ENCODE measurements around the gene ZNF662. TPM values are rescaled to one million over a fixed set of nuclear protein-coding genes. Genes with fewer than 3 reads are reported as not detected.

ZNF662 gene
- total RNA-seq, 1 donor from 2014 or later: 2.7 TPM

GRCh38 chr3:42875325-42876151 is 30.4 kb upstream of the ZNF662 start, which contains the start of gene CYP8B1:
Gene CYP8B1 (minus strand): TSS chr3:42875879. CDS start chr3:42875816, 63 bp downstream.
- Histone ChIP-seq H3K9me3 (replicated peaks) (no peaks in the 10 kb centered on the region), H3K4me3 (no peak within 1 kb of the TSS), H3K4me1 (peaks cover 20% of the 10 kb centered on the region), H3K36me3 (no peaks in the 10 kb centered on the region), H3K27ac (replicated peaks) (no peak within 1 kb of the TSS), H3K27me3 (ENCODE audit: low read depth) (no peaks in the 10 kb centered on the region)
- intact Hi-C loops (cut with micrococcal nuclease): no loop called here
- no peak for TF ChIP-seq CTCF (IDR thresholded peaks at IDR 0.05; ENCODE audit: borderline replicate concordance)
- no peak for DNase-seq

DNA sequence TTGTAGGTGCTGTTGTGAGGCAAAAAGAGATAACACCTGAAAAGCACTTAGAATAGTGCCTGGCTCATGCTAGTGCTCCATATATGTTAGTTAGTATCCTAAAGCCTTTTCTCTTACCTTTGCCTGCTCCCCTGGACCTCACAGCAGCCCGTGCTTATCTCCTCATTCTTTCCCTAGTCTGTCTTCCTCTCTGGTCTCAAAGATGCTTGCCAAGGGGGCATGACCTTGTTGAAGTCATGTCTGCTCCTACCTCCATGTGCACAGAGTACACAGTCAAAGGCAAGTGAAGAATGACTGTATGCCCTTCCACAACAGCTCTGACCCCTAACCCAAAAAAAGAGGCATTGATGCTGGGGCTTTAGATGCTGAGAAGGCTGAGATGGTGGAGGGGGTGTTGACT is 29.5 kb upstream of the ZNF662 start:
- H3K36me3 ChIP-seq: no peaks in the 10 kb centered on the region
- peaks cover 22% of the 10 kb centered on the region for H3K4me1 ChIP-seq
- no peak overlapping the region for H3K4me3 ChIP-seq
- no peak for TF ChIP-seq CTCF (IDR thresholded peaks at IDR 0.05; ENCODE audit: borderline replicate concordance)
- H3K9me3 ChIP-seq (replicated peaks): no peaks in the 10 kb centered on the region
- H3K27me3 ChIP-seq (ENCODE audit: low read depth): no peaks in the 10 kb centered on the region
- no peak overlapping the region for H3K27ac ChIP-seq (replicated peaks)
- DNase-seq: no peak
- intact Hi-C loops (cut with micrococcal nuclease): no loop called here

GRCh38 chr3:42876940-42877720 is 28.8 kb upstream of the ZNF662 start:
- no peak for TF ChIP-seq CTCF (IDR thresholded peaks at IDR 0.05; ENCODE audit: borderline replicate concordance)
- peaks cover 17% of the 10 kb centered on the region for H3K4me1 ChIP-seq
- no peak overlapping the region for H3K27ac ChIP-seq (replicated peaks)
- H3K4me3 ChIP-seq: no peak overlapping the region
- H3K36me3 ChIP-seq: no peaks in the 10 kb centered on the region
- no peak for DNase-seq
- no peaks in the 10 kb centered on the region for H3K27me3 ChIP-seq (ENCODE audit: low read depth)
- no peaks in the 10 kb centered on the region for H3K9me3 ChIP-seq (replicated peaks)
- intact Hi-C loops (cut with micrococcal nuclease): no loop called here

DNA sequence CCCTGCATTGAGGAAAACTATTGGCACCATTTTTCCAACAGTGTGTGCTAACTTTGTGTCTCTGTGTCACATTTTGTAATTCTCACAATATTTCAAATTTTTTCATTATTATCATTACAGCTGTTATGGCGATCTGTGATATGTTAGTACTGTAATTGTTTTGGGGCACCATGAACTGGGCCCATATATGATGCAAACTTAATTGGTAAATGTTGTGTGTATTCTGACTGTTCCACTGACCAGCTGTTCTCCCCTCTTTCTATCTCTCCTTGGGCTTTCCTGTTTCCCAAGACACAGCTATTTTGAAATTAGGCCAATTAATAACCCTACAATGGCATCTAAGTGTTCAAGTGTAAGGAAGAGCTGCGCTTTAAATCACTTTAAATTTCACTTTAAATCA is 28.1 kb upstream of the ZNF662 start:
- no peaks in the 10 kb centered on the region for H3K27me3 ChIP-seq (ENCODE audit: low read depth)
- no peaks in the 10 kb centered on the region for H3K9me3 ChIP-seq (replicated peaks)
- peaks cover 12% of the 10 kb centered on the region for H3K4me1 ChIP-seq
- H3K27ac ChIP-seq (replicated peaks): no peak overlapping the region
- no peak for DNase-seq
- H3K36me3 ChIP-seq: no peaks in the 10 kb centered on the region
- intact Hi-C loops (cut with micrococcal nuclease): no loop called here
- TF ChIP-seq CTCF (IDR thresholded peaks at IDR 0.05; ENCODE audit: borderline replicate concordance): no peak
- no peak overlapping the region for H3K4me3 ChIP-seq

DNA sequence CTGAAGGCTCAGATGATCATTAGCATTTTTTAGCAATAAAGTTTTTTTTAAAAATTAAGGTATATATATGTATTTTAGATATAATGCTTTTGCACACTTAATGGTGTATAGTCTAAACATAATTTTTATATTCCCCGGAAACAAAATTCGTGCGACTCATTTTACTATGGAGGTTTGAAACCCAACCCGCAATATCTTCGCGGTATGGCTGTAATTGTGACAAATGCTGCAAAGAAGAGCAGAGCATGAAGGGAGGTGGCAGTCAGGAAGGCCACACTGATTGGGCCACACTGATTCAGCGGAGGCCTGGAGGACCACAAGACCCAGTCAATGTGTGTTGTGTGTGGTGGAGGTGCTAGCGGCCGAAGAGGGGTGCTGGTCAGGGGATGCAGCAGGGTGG is 25.8 kb upstream of the ZNF662 start:
- TF ChIP-seq CTCF (IDR thresholded peaks at IDR 0.05; ENCODE audit: borderline replicate concordance): no peak
- Histone ChIP-seq H3K4me1 (peaks cover 12% of the 10 kb centered on the region), H3K27ac (replicated peaks) (no peak overlapping the region), H3K27me3 (ENCODE audit: low read depth) (peaks cover 11% of the 10 kb centered on the region), H3K36me3 (no peaks in the 10 kb centered on the region), H3K9me3 (replicated peaks) (no peaks in the 10 kb centered on the region), H3K4me3 (peak overlapping the region; percentile 74)
- intact Hi-C loops (cut with micrococcal nuclease): loop anchor here (5.0 kb wide), 1 partner anchor 98 kb away; no protein-coding TSS in a partner anchor
- no peak for DNase-seq
